Activated gamma-delta T cell treated with anti-CD3 and anti-CD28 coated beads, Interleukin-2, amount 50 U/mL, for 16 hours (primary cell): Measurements from ENCODE around the gene VANGL2.

Experiments
- DNase-seq: peaks from one replicate; pipeline ENCODE4 v3.0.0-alpha.2; 2020; ENCODE audit warnings: low read depth

The VANGL2 gene

GRCh38 chr1:160400223-160400645 lies at the start of gene VANGL2:
VANGL2 (plus strand) TSS chr1:160400564; CDS start chr1:160415838, 15,274 bp downstream.
- no peak for DNase-seq

- no peak for DNase-seq
Observed at GRCh38 chr1:160351629-160352028, 48.7 kb upstream of the VANGL2 start.

- no peak for DNase-seq
Observed at GRCh38 chr1:160352555-160352954, 47.8 kb upstream of the VANGL2 start.

- no peak for DNase-seq
Observed at GRCh38 chr1:160353223-160353622, 47.1 kb upstream of the VANGL2 start.

- DNase-seq, result no peak
Observed at GRCh38 chr1:160354388-160354985, 45.9 kb upstream of the VANGL2 start.

GRCh38 chr1:160357286-160358002 lies 42.9 kb upstream of the VANGL2 start:
- DNase-seq, result no peak

- DNase-seq, result no peak
Observed at GRCh38 chr1:160358073-160358472, 42.3 kb upstream of the VANGL2 start.

GRCh38 chr1:160359559-160360226 lies 40.7 kb upstream of the VANGL2 start:
- DNase-seq, result no peak

GRCh38 chr1:160360227-160360695 lies 40.1 kb upstream of the VANGL2 start:
- no peak for DNase-seq

- no peak for DNase-seq
Observed at GRCh38 chr1:160361199-160361598, 39.2 kb upstream of the VANGL2 start.

- no peak for DNase-seq
Observed at GRCh38 chr1:160361814-160362167, 38.6 kb upstream of the VANGL2 start.

GRCh38 chr1:160362168-160362957 lies 38.0 kb upstream of the VANGL2 start:
- no peak for DNase-seq

- DNase-seq, result no peak
Observed at GRCh38 chr1:160363010-160363409, 37.4 kb upstream of the VANGL2 start.

GRCh38 chr1:160363951-160364735 lies 36.2 kb upstream of the VANGL2 start:
- DNase-seq, result no peak

- no peak for DNase-seq
Observed at GRCh38 chr1:160365325-160365724, 35.0 kb upstream of the VANGL2 start.

GRCh38 chr1:160366731-160367515 lies 33.4 kb upstream of the VANGL2 start, which contains the start of gene NHLH1:
NHLH1 (plus strand) TSS chr1:160367071; CDS start chr1:160370732, 3,661 bp downstream.
- no peak for DNase-seq

GRCh38 chr1:160367516-160367900 lies 32.9 kb upstream of the VANGL2 start:
- DNase-seq, result no peak

GRCh38 chr1:160367934-160368923 lies 32.1 kb upstream of the VANGL2 start:
- DNase-seq, result no peak

- no peak for DNase-seq
Observed at GRCh38 chr1:160369087-160369486, 31.3 kb upstream of the VANGL2 start.
